HG03196 (cell line): Measurements from ENCODE around the gene ABCC4.

Source experiments
- ATAC-seq: cut with Tn5 transposase; IDR thresholded peaks from one replicate; pipeline ENCODE4 v1.9.1; 2021; ENCODE audit not compliant: unreplicated experiment

Gene ABCC4

GRCh38 chr13:95121516-95121915 lies 179.7 kb downstream of the ABCC4 start:
- no peak for ATAC-seq

GRCh38 chr13:95120650-95121049 lies 180.6 kb downstream of the ABCC4 start:
- no peak for ATAC-seq

- no peak for ATAC-seq
Observed at GRCh38 chr13:95118541-95119324, 182.5 kb downstream of the ABCC4 start.

- no peak for ATAC-seq
Observed at GRCh38 chr13:95117092-95117491, 184.2 kb downstream of the ABCC4 start.

GRCh38 chr13:95115525-95115924 lies 185.7 kb downstream of the ABCC4 start:
- ATAC-seq = no peak

GRCh38 chr13:95113601-95114000 lies 187.7 kb downstream of the ABCC4 start:
- no peak for ATAC-seq

- no peak for ATAC-seq
Observed at GRCh38 chr13:95112883-95113282, 188.4 kb downstream of the ABCC4 start.

- no peak for ATAC-seq
Observed at GRCh38 chr13:95111608-95112007, 189.6 kb downstream of the ABCC4 start.

GRCh38 chr13:95106562-95106961 lies 194.7 kb downstream of the ABCC4 start:
- ATAC-seq = no peak

GRCh38 chr13:95100525-95101433 lies 200.5 kb downstream of the ABCC4 start:
- ATAC-seq = no peak

- no peak for ATAC-seq
Observed at GRCh38 chr13:95099541-95099940, 201.7 kb downstream of the ABCC4 start.

- ATAC-seq = no peak
Observed at GRCh38 chr13:95098916-95099315, 202.3 kb downstream of the ABCC4 start.

- no peak for ATAC-seq
Observed at GRCh38 chr13:95091755-95092154, 209.5 kb downstream of the ABCC4 start.

- no peak for ATAC-seq
Observed at GRCh38 chr13:95087746-95088305, 213.4 kb downstream of the ABCC4 start.

- no peak for ATAC-seq
Observed at GRCh38 chr13:95086761-95087160, 214.5 kb downstream of the ABCC4 start.

GRCh38 chr13:95083758-95084157 lies 217.5 kb downstream of the ABCC4 start:
- ATAC-seq = no peak

- no peak for ATAC-seq
Observed at GRCh38 chr13:95083066-95083465, 218.2 kb downstream of the ABCC4 start.

GRCh38 chr13:95075506-95075905 lies 225.7 kb downstream of the ABCC4 start:
- ATAC-seq = no peak

- no peak for ATAC-seq
Observed at GRCh38 chr13:95074820-95075219, 226.4 kb downstream of the ABCC4 start.

GRCh38 chr13:95073747-95074311 lies 227.4 kb downstream of the ABCC4 start:
- ATAC-seq = no peak

- ATAC-seq = no peak
Observed at GRCh38 chr13:95067303-95067702, 233.9 kb downstream of the ABCC4 start.
